ENCODE data around the gene SPEF2. TPM values are rescaled to one million over a fixed set of nuclear protein-coding genes. Genes with fewer than 3 reads are reported as not detected.

SPEF2 gene
- total RNA-seq, 1 experiment from 2014 or later = 0.87 TPM

- intact Hi-C loops (cut with micrococcal nuclease; ENCODE audit: unreplicated experiment) = no loop called here
- TF ChIP-seq SIN3A (IDR thresholded peaks at IDR 0.05; ENCODE audit: borderline replicate concordance, insufficient read depth, low read depth, low read length) (no peak), TCF7L2 (IDR thresholded peaks at IDR 0.05; ENCODE audit: low read depth, low read length) (no peak), REST (IDR thresholded peaks at IDR 0.05; ENCODE audit: insufficient read depth in 1 of 2, low read depth in 2 of 2, low read length in 1 of 2) (no peak), POLR2AphosphoS5 (IDR thresholded peaks at IDR 0.05; ENCODE audit: low read depth, low read length) (no peak), CTCF (IDR thresholded peaks at IDR 0.05) (no peak)
- no peaks in the 10 kb centered on the region for H3K27me3 ChIP-seq (ENCODE audit: control insufficient read depth, insufficient read depth, low read length)
- no peak overlapping the region for H3K27ac ChIP-seq (ENCODE audit: low read length)
- ChIA-PET CTCF (no interaction called here), POLR2A (no interaction called here)
- no peak overlapping the region for H3K4me3 ChIP-seq (ENCODE audit: low read depth in 2 of 2, low read length in 2 of 2)
- DNase-seq (ENCODE audit: low read depth, low spot score) = no peak
- BruUV-seq (replicated peaks) = no TSS peak
- no peaks in the 10 kb centered on the region for H3K9me3 ChIP-seq (ENCODE audit: control insufficient read depth, insufficient read depth, low read depth, low read length)
- in situ Hi-C loops (cut with HindIII; ENCODE audit: low pct_unique_long_range_greater_than_20kb, low sequenced_read_pairs) = no loop called here
- ATAC-seq = no peak
- no peaks in the 10 kb centered on the region for H3K4me1 ChIP-seq (ENCODE audit: control insufficient read depth, insufficient read depth, low read length)
- no peaks in the 10 kb centered on the region for H3K36me3 ChIP-seq (ENCODE audit: control insufficient read depth, insufficient read depth, low read length)
Observed at GRCh38 chr5:35804201-35804653, 186.6 kb downstream of the SPEF2 start.

GRCh38 chr5:35804841-35805240 lies 187.2 kb downstream of the SPEF2 start:
- ATAC-seq (no peak), DNase-seq (ENCODE audit: low read depth, low spot score) (no peak)
- intact Hi-C loops (cut with micrococcal nuclease; ENCODE audit: unreplicated experiment) (no loop called here), in situ Hi-C loops (cut with HindIII; ENCODE audit: low pct_unique_long_range_greater_than_20kb, low sequenced_read_pairs) (no loop called here)
- no peak overlapping the region for H3K27ac ChIP-seq (ENCODE audit: low read length)
- H3K4me1 ChIP-seq (ENCODE audit: control insufficient read depth, insufficient read depth, low read length) = no peaks in the 10 kb centered on the region
- POLR2A ChIA-PET = no interaction called here
- H3K4me3 ChIP-seq (ENCODE audit: low read depth in 2 of 2, low read length in 2 of 2) = no peak overlapping the region
- no peaks in the 10 kb centered on the region for H3K36me3 ChIP-seq (ENCODE audit: control insufficient read depth, insufficient read depth, low read length)
- CTCF ChIA-PET = no interaction called here
- no peaks in the 10 kb centered on the region for H3K9me3 ChIP-seq (ENCODE audit: control insufficient read depth, insufficient read depth, low read depth, low read length)
- no TSS peak for BruUV-seq (replicated peaks)
- no peaks in the 10 kb centered on the region for H3K27me3 ChIP-seq (ENCODE audit: control insufficient read depth, insufficient read depth, low read length)
- TF ChIP-seq SIN3A (IDR thresholded peaks at IDR 0.05; ENCODE audit: borderline replicate concordance, insufficient read depth, low read depth, low read length) (no peak), REST (IDR thresholded peaks at IDR 0.05; ENCODE audit: insufficient read depth in 1 of 2, low read depth in 2 of 2, low read length in 1 of 2) (no peak), TCF7L2 (IDR thresholded peaks at IDR 0.05; ENCODE audit: low read depth, low read length) (no peak), POLR2AphosphoS5 (IDR thresholded peaks at IDR 0.05; ENCODE audit: low read depth, low read length) (no peak), CTCF (IDR thresholded peaks at IDR 0.05) (no peak)
